HT-29 (cell line): Measurements from ENCODE around the gene CIAO2B. TPM values are rescaled to one million over a fixed set of nuclear protein-coding genes. Genes with fewer than 3 reads are reported as not detected.
"Not testable (repeated sequence)": the region's sequence is repeated elsewhere in the genome, so short reads cannot be mapped to it uniquely, and the experiment has no call there.

Experiments
- DNase-seq: peaks from one replicate; pipeline ENCODE4 v3.0.0-alpha.2; 2015; ENCODE audit warnings: low spot score
- total RNA-seq: library from RNA; depleted of rRNA; stranded (reverse); fragments of >200 nt; shearing (Covaris generic); gene quantifications from 2 replicates; pipeline ENCODE4 v1.2.3, GENCODE V29; 2014

The CIAO2B gene
- total RNA-seq, 1 experiment from 2014 or later: 281 TPM

DNA sequence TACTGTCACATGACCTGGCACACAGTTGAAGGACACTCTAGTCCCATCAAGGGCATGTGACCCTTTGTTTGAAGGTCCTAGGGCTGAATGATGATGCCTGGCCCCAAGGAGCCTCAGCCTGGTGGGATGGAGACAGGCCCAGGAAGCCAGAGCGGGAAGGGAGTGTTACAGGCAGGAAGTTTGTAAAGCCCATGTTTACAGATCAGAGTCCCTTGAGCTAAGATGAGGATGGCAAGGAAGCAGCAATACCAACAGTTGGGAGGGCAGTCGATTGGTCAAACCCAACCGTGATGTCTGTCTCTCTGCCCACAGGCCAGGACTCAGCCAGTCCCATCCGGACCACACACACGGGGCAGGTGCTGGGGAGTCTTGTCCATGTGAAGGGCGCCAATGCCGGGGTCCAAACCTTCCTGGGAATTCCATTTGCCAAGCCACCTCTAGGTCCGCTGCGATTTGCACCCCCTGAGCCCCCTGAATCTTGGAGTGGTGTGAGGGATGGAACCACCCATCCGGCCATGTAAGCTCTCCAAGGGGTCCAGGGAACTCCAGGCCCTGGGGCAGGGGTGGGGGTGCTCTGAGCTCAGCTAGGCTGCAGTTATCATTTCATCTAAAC lies 3.6 kb upstream of the CIAO2B start:
- DNase-seq: no peak

DNA sequence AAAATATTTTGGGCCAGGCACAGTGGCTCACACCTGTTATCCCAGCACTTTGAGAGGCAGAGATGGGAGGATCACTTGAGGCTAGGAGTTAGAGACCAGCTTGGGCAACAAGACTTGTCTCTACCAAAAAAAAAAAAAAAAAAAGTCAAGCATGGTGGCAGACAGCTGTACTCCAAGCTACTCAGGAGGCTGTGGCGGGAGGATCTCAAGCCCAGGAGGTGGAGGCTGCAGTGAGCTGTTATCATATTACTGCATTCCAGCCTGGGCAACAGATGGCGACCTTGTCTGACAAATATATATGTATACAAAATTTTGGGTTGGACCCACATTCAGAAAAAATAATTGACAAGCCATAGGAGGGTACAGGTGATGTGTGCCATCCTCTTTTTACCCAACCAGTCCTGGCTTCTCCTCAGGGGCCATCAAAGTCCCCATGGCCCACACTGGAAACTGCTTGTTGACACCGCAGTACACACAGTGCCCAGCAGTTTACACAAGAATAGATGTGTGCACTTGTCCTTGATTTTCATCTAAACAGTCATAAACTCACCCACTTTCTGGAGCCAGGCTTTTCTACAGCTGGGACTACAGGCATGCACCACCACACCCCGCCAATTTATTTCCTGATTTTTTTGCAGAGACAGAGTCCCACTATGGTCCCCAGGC lies 2.8 kb upstream of the CIAO2B start:
- no peak for DNase-seq

DNA sequence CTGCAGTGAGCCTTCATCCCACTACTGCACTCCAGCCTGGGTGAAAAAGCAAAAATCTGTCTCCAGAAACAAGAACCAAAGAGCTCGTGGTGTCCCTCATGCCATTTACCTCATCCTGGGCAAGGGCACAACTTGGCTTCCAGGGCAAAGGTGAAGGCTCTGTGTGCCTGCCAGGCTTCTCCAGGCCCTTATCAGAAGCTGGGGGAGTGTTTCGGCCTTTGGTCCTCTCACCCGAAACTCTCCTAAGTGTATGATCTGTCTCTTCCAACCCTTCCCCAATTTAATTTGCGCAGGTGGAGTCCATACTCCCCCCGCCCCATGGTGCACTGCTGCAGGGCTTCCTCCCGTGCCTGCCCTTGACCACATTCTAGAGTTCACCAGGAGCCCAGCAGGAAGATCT lies 2.3 kb upstream of the CIAO2B start:
- DNase-seq: no peak

DNA sequence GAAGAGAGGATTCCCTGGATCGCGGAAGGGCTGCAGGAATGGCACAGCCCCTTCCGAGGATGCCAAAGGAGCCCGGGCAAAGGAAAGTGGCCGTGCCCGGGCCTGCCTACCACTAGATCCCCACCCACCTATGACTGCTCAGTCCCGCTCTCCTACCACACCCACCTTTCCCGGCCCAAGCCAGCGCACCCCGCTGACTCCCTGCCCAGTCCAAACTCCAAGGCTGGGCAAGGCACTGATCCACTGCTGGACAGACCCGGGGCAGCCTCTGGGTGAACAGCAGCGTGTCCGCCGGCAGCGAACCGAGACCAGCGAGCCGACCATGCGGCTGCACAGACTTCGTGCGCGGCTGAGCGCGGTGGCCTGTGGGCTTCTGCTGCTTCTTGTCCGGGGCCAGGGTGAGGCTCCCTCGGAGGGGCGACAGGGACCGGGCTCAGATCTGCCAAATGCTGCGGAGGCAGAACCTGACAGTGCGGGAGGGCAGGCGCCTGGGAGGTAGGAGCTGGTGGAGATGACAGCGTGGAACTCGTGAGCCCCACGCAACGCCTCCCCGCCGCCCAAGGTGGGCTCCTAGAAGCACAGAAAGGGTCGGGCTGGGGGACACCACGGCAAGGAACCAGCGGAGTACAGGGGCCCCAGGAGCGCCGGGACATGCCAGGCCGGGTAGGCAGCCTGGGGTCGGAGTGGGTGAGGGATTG lies 1.3 kb upstream of the CIAO2B start, which contains the start of gene CES2:
TSS of gene CES2 (plus strand) at position 203 of the 698 bp plus-strand sequence. CDS start at position 323, 120 bp downstream.
- peak; percentile 66 for DNase-seq

DNA sequence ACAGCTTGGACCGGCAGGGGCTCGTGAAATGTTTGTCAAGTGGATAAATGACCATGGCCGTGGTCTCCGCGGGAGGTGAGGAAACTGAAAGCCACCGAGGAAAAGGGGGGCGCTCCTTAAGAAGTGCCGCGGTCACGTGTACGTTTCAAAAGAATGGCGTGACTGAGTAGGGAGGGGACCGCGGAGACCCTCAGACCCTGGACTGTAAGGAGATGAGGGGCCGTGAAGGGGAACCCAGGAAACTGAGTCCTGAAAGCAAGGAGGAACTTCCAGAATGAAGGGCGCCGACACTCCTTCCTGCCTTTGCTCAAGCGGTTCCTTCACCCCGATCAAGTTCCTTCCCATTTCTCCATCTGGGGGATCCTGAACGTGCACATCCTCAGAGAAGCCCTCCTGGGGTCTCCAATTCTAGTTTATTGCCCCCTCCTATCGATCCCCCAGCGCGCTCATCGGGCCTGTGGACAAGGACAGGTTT lies 674 bp upstream of the CIAO2B start:
- not testable (repeated sequence) for DNase-seq

DNA sequence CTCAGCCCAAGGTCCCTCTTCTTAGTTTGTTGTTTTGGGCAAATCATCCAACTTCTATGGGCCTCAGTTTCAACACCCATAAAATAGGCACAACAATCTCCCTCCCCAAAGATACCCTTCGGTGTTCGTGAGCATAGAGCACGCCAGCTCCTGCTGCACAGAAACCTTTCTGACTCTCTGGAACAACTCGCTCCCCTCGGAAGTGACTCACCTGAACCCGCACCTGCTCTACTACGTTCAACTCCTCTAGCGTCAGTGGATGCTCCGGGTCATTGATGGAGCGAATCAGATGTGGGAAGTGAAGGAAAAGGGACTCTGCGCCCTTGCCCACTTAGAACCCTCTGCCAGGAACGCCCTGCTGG lies 445 bp downstream of the CIAO2B start:
- peak; percentile 40 for DNase-seq

DNA sequence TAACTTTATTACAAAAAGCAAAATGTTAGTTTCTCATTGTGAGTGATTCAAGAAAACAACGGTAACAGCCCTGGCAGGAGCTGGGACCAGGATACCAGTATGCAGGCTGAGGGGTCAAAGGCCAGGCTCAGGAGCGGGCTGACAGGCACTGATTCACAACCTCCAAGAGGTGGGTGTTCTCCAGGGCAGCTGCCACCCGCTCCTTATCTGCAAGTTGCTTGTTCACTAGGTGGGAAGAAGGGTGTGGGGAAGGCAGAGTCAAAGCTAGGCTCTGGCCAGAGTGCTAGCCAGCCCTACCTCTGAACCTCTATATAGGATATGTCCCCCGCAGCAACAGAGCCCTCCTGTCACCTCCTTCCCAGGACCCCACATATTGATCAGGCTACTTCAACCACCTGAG lies 2.1 kb downstream of the CIAO2B start:
- no peak for DNase-seq

DNA sequence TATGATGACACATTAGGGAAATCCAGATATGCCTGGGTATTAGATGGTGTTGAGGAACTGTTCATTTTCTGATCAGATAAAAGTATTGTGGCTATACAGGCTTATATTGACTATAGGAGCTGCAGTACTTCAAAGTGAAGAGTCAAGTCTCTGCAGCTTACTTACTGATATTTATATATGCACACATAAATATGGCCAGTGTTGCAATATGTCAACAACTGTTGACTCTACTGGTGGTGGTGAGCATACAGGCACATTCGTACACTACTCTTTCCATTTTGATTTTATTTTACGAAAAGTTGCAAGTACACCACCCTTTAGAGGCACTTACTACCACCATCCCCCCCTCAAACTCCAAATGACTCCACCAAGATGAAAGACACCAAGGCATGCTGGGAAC lies 2.5 kb downstream of the CIAO2B start:
- DNase-seq: no peak

DNA sequence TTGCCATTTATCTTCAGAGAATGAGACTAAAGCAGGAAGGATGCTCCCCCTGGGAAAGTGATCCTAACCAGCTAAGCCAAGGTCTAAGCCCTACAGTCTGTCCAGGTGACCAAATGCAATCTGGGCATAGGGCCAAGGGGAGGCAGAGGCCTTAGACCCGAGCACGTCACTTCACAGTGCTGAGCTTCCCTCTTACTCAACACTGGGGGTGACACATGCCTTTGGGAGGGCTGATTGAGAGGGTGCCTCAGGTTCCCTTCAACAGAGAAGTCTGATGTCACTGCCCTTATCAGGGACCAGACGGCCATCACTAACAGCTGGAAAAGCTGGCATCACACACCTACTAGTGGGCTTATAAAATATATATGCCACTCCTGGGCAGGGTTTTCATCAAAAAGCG lies 4.0 kb downstream of the CIAO2B start:
- DNase-seq: peak; percentile 50

DNA sequence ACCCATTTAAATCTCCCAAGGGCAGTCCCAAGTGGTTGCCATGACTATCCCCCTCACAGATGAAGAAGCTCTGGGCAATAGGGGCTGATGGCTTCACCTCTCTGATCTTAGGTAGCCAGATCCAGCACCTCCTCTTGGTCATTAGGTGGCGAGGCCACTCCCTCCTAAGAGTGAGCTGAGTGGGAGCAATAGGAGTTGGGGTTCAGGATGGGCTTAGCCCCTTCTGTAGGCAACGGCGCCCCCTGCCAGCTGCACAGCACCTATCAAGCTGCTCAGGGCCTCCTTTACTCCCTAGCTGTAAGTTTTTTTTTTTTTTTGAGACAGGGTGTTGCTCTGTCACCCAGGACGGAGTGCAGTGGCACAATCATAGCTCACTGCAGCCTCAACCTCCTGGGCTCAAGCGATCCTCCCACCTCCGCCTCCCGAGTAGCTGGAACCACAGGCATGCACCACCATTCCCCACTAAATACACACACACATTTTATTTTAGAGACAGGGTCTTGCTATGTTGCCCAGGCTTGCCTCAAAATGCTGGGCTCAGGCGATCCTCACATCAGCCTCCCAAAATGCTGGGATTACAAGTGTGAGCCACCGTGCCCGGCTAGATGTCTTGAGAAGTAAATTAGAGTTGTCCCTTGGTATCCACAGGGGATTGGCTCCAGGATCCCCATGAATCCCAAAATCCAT lies 5.4 kb downstream of the CIAO2B start:
- peak; percentile 51 for DNase-seq

DNA sequence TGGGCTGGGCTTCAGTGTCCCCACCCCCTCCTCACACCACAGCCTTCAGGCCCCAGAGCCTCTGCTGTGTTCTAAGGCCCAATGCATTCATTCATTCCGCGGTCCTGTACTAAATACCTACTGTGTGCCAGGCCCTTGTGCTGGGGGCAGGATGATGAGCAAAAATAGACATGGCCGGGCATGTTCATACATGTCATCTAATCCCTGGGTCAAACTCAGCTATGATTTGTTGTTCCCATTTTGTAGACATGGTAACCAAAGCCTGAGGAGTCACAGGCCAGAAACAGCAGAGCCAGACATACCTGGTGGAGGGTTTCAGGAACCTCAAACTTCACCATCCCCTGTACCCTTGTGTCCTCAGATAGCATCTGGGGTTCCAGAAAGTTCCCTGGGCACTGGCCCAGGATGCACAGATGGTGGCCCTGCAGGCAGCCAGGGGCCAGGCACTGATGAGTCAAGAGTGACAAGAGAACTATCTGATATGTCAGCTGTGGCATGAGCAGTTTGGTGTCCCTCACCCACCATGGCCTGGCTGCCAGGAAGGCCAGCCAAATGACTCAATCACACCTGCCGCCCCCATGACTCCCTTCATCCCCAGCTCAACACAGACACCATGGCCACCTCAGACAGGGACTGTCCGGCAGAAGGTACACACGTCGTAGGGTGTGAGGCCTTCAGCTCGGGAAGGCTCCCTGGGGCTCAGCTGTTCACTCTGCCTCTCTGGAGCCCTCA lies 6.1 kb downstream of the CIAO2B start:
- DNase-seq: no peak

DNA sequence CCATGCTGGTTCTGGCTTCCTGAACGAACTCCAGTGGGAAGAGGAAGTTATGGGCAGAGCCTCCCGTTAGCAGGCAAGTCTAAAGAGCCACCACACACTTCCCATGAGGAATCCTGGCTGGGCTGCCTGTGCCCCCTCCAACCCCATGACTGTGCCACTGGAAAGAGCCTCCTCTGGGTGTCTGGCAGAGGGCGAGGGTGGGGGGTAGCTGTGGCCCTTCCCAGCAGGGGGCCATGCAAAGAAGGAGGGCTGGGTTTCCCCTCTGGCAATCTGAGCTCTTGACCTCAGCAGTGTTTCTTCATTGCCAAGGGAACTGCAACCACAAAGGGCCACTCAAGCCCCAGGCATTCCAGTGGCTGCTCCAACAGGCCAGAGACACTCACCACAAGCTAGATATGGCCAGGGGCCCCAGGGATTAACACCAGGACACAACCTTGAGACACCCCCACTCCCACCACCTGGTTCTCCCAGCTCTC lies 7.2 kb downstream of the CIAO2B start:
- DNase-seq: peak; percentile 42

DNA sequence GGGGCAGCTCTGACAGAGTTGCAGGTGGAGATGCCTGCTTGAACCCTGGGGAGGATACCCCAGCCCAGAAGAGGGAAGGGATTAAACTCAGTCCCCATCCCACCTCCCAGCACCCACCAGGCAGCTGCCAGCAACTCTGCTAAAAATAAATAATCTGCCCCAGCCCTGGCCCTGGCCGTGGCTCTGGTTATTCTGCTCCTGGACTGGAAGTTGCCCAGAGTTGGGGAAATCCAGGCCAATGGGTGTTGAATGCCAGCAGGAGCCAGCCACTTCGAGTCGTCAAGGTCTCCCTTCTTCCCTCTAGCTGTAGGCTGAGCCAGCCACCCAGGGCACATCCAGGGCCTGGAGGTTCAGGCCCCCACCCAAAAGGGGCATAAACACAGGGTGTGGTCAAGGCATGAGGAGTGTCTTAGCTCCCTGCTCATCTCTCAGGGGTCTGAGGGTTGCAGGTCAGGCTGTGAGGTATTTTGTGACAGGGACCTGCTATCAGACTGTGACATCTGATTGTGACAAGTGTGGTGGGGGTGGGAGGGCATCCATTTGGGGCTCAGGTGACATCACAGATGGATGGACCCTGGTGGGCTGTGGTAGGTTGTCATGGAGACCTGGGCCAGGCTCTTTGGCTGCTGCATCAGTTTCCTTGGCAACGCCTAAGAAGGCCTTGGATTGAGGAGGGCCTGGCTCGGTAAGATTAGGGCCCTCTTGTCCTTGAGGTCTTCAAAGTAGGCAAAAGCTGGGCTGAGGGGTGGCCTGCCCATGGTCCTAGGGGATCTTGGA lies 7.8 kb downstream of the CIAO2B start:
- DNase-seq: no peak

DNA sequence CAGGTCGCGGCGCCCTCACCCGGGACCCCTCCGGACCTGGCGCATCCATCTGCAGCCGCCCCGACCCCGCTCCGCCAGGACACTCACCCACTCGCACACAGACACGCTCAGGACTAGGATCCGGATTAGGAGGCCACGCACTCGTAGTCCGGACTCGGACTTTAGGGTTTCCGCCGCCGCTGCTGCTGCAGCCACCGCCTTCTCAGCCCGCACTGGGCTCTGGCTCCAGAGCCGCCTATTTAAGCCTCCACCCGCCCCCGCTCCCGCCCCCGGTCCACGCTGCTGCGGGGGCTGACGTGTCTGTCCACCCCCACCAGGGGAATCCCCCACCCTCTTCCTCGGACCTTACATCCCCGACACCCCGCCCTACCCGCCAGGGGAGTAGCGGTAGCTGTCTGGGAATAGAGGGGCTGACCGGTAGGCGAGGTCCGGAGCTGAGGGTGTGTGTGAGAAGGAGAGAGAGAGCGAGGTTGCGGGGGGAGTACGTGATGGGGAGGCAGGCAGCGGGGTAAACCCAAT lies 8.8 kb downstream of the CIAO2B start, which contains the start of gene RRAD:
TSS of gene RRAD (minus strand) at position 214 of the 519 bp plus-strand sequence. CDS start 356 bp downstream, outside the sequence.
- DNase-seq: no peak

DNA sequence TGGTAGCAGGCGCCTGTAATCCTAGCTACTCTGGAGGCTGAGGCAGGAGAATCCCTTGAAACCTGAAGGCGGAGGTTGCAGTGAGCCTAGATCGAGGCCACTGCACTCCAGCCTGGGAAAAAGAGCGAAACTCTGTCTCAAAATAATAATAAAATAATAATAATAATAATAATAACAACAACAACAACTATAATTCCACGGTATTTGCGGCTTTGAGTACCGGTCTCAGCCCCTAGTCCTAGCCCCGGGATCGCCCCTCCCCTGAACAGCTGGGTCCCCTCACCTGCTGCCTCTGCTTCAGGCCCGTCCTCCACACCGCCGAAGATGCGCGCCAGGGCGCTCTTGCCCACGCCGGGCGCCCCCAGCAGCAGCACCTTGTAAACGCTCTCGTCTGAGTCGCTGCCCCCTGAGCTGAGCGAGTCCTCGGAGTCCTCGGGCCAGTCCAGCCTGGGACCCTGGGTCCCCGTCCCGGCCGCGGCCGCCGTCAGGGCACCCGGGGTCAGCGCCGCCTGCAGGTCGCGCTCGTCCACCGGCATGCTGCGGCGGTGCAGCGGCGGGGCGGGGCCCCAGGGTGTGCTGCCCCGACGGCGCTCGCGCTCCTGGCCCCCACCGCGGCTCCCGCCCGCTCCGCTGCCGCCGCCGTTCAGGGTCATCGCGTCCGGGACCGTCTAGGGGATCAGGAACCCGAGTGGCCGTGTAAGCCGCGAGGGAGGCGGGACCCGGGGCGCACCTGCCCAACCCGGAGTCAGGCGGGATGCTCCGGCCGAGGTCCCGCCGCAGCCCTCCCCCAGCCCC lies 9.5 kb downstream of the CIAO2B start:
- DNase-seq: no peak

DNA sequence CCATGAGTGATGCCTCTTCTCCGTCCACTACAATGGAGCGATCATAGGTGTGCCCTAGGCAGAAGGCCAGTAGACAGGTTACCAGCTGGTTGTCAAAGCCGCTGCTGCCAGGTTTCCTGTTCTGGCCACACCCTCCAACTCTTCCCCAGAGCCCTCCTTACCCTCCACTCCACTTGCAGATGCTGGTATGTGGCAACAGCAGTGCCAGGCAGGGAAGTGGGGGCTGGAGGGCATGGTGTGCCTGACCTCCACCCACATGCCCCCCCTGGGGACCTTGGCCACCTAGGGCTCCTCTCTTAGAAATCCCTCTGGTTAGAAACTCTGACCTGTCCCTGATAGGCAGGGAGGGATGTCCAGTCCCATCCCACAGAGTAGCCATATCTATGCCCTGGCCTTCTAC lies 10.3 kb downstream of the CIAO2B start:
- DNase-seq: no peak

DNA sequence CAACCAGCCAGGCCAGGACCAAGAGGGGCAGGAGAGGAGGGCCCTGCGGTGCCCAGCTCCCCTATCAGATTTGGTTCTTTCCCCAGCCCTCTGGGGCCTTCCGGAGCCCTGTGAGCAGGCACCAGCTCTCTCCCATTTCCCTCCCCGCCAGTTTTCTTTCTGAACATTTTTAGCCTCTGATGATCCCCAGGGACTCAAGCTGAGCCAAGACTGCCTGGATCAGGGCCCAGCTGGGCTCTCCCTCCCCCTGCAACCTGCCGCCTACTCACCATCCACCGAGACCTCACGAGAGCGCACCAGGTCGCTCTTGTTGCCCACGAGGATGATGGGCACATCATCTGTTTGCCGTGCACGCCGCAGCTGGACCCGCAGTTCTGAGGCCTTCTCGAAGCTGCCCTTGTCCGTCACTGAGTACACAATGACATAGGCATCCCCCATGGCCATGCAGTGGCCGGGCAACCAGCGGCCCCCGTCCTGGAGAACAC lies 10.9 kb downstream of the CIAO2B start:
- DNase-seq: no peak

DNA sequence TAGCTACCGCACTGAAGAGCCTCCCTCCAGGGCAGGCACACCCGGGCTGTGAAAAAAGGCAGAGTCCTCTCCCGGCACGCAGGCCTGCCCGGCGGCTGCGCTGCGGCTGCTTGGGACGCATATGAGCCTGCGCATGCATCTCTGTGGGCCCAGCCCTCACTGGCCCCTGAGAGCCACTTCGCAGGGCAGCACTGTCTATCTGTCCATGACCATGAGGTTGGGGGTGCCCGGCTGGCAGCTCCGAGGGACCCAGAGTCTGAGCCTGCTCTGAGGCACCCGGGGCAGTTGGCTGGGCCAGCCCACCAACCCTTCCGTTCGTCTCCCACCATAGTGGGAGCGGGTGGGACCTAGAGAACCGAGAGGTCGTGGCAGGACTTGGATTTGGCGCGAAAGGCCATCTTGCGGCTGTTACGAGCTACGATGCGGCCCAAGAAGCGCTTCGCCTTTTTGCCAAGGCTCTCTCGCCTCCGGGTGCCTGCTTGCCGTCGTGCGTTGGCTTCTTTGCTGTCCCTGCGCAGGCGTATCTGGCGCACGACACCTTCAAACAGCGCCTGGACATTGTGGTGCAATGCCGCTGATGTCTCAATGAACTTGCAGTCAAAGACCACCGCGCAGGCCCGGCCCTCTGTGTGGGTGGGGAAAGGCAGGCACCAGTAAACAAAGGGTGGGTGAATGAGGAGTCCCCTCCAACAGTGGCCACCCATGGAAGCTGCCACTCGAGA lies 12.3 kb downstream of the CIAO2B start:
- no peak for DNase-seq
